Renal pelvis (tissue), 4 donors: Measurements from ENCODE around the gene KIAA0513. TPM values are rescaled to one million over a fixed set of nuclear protein-coding genes. Genes with fewer than 3 reads are reported as not detected.

Source experiments
- DNase-seq: peaks from one replicate; pipeline ENCODE4 v3.0.0-alpha.2; 2013
- polyA plus RNA-seq, 3 donors: library from polyadenylated mRNA; unstranded; fragments of 120-200 nt; gene quantifications; one replicate each; pipeline ENCODE4 v1.2.1, GENCODE V29; 2013; ENCODE audit not compliant: insufficient read length in 3 of 3

Gene KIAA0513
- polyA plus RNA-seq, 3 donors, result 4.8 to 5.2 (median 5.0) TPM

DNA sequence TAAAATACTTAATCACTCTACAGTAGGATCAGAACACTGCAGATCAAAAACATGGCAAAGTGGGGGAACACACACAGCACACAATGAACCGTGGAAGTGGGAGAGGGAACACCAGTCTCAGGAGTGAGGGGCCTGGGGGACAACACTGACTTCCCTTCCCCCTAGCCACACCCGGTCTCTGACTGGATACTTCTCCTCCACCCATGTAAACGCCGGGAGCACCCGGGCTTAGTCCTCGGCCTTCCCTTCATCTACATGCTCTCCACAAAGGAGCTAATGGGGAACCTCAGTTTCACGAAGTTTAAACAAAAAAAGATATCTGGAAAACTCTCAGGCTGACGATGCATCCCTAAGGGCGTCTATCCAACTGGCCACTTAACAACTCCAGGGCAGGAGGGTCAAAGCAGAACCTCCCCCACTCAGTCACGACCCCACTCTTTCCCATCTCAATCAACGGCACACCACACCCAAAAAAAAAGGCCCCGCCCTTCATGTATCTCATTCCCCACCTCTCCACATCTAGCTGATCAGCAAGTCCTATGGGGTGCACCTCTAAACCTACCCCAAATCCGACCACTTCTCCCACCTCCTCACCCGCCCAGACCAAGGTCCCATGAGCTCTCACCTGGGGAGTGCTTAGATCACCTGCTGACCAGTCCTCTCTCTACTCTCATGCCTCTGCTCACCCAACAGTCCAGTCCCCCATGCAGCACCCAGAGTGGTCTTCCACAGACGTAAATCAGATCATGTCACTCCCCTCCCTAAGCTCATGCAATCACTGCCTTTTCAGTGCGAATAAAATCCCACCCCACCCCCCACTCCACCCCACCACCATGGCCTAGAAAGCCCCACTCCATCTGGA is 23.6 kb upstream of the KIAA0513 start:
- no peak for DNase-seq

DNA sequence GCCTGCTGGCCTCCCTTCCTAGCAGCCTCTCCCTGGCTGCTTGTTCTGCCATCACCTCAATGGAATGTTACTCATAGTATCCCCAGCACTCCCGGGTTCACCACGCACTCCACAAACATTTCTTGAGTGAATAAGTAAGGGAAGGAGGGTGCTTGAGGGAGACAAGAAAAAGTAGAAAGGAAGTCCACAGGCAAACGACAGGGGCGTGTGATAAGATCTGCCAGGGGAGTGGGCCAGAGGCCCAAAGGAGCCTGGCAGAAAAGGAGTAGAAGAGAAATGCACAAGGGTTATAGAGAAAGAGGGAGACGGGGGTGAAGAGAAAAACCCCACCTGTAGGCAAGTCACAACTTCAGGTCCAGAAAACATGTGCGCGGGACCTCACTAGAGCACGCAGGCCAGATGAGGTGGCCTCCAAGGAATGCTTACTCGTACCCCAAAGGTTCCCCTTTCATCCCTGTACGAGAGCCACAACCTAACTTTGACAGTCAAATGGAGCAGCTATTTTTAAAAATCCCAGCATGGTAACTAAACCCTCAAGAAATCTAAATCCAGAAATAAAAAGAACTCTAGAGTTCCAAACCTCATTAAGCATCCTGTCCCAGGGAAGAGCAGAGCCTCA is 22.9 kb upstream of the KIAA0513 start:
- DNase-seq, result no peak

DNA sequence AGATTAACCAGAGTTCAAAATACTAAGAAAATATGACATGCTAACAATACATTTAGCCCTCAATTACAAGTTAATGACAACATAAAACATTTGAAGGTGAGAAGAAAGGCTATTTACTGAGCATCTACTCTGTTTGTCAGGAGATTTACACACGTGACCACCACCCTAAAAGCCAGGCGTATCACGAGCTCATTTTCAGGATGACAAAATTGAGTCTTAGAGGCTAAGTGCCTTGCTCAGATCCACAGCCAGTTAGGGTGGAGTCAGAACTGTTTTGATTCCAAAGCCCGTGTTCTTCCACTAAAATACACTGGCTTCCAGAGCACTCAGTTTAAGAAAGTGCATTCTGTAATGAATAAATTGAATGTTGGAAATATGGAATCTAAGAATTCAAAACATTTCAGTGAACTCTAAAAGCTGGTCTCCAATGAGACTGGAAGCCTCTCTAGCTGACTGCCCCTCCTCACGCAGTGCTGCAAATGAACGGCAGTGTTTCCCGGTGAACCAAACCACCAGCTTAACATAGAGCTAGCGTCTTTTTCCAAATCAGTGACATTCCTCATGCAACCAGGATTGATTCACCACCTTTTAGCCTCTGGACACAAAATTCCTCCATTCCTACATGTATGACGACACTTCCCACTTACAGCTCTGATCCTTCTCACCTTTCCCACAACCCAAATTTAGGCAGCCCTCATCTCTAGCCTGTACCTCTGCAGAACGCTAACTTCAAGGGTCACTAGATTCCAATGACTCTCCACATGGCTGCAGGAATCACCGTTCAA is 22.1 kb upstream of the KIAA0513 start:
- no peak for DNase-seq

DNA sequence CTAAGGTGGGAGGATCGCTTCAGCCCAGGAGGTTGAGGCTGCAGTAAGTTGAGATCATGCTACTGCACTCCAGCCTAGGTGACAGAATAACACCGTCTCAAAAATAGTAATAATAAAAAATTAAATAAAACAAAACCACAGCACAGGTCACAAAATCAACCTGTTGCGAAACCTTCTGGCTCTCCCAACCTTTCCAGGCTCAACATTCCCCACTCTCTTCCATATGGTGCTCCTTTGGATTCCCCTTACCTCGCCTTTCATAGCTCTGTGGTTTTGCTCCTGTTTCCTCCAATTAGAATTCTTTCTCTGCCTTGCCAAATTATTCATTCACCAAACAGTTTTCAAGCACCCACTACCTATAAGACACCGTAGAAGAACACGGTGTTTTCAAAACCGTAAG is 21.0 kb upstream of the KIAA0513 start:
- no peak for DNase-seq

DNA sequence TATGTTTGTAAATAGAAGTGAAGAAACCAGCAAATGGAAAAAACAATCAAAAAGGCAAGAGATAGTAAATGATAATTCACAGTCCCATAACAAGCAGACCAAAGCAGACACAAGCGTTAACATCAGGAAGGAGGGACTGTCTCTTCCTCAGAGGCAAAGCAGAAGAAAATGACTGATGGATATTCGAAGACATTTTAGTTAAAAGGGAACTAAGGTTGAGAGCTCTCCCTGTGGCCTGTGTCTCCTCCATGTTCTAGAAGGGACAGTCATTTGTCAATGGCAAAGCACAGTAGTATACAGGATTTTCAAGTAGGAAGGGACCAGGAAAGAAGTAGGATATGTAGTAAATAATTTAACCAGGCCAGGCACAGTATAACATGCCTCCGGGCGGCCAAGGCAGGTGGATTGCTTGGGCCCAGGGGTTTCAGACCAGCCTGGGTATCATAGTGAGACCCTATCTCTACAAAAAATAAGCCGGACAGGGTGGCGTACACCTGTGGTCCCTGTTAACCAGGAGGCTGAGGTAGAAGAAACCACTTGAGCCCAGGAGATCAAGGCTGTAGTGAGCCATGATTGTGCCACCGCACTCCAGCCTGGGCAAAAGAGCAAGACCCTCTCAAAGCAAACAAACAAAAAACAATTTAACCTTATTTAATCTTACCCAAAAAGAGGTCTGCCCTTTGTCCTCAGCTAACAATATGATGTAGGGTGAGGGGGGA is 19.9 kb upstream of the KIAA0513 start:
- DNase-seq, result no peak

DNA sequence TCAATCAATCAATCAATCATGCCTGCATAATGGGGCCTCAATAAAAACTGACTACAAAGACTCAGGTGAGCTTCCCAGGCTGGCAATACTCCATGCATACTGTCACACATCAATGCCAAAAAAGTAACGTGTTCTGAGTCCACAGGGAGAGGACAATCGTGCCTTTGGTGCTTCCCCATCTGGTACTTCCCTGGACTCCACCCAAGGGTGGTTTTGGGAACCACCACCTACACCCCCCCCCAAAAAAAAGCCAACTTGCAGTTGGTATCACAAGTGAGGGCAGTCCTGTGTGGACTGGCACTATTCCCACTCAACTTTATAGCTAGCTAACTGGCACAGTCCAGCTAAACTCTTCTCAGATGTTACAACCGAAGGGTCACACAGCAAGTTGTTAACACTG is 19.3 kb upstream of the KIAA0513 start:
- no peak for DNase-seq

DNA sequence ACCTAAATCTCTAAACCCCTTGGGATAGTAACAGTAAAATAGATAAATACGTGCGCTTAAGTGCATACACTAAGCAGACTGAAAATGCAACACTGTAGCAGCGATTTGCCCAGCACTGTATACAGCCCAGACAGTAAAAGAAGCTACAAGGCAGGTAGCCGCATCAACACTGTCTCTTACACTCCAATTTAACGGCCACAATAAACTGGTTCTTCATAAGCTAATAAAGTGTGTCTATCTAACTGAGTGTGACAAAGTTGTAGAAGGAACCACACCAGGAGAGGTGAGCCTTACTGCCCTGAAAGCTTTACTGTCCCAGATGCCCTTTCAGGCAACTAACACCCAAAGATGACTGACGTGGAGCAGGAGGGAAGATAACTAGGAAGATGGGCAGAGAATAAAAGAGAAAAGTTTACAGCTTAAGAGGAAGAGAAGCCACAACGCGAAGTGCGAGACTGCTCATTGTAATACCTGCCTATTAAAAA is 17.1 kb upstream of the KIAA0513 start:
- no peak for DNase-seq

DNA sequence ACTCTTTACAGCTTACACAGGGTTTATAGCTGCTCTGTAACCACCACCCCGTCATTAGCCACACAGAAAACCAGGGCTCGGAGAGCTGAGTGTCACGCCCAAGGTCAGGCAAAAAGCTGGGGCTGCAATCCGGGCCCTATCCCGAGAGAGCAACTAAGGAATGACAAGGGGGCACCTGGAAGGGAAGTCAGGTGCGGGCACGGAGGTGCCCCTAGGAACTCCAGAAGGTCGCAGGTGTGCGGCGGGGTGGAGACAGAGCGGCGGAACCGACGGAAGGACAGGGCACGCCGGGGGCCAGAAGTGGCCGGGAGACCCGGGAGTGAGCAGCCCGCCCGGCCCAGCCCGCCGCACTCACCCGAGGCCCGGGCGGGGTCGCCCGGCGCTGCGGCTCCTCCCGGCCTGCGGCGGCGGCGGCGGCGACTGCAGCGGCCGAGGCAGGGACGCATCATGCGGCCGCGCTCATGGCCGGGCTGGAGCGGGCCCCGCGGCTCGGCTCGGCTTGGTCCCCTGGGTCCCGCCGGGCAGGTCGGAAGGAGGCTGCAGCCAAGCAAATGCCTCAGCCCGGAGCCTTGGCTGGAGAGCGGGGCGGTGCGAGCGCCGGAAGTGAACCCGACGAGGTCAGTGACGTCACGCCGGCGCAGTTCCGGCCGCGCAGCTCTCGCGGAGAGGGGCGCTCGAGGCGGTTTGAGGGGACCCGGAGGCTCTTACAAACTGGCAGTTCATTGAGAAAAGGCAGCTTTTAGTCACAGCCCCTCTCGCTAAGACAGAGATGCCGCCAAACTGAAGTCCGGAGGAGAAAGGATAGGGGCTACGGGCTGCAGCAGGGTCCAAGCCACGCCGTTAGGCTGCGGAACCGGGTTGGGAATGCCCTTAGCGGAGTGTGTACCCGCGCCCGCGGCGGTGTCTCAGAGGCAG is 16.4 kb upstream of the KIAA0513 start, which contains the start of gene ZDHHC7:
ZDHHC7 (minus strand) TSS at position 605 of the 915 bp plus-strand sequence. CDS start 20,917 bp downstream, outside the sequence.
- DNase-seq, result peak; percentile 87

DNA sequence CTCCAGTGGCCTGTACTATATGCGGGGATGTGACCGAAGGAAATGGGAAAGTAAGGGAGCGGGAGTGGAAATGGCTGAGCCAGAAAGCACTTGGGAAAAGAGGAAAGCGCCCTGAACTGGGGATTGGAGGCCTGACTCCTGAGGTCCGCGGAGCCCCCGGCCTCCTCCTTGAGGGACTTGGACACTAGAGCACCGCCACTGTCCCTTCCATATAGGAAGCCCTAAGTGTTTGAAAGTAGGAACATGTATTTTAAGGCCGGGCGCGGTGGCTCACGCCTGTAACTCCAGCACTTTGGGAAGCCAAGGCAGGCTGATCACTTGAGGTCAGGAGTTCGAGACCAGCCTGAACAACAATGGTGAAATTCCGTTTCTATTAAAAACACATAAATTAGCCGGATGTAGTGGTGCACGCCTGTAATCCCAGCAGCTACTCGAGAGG is 15.7 kb upstream of the KIAA0513 start:
- DNase-seq, result no peak

DNA sequence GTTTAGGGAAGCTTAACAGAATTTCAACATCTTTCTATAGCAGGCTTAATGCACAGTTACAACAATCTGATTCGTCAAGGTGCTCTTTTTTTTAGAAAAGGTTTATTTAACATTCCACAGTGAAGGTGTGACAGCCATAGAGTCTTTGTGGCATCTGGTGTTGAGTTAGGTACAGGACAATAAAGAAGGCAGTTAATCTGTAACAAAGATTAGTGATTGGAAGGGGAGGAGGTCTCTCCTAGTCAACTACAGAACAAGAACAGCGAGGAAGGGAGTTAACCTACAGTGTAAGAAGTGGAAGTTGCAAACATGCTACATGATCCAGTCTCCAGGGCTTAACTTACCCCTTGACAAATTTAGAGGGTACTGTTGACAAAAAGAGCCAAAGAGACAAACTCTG is 13.3 kb upstream of the KIAA0513 start:
- peak; percentile 41 for DNase-seq

DNA sequence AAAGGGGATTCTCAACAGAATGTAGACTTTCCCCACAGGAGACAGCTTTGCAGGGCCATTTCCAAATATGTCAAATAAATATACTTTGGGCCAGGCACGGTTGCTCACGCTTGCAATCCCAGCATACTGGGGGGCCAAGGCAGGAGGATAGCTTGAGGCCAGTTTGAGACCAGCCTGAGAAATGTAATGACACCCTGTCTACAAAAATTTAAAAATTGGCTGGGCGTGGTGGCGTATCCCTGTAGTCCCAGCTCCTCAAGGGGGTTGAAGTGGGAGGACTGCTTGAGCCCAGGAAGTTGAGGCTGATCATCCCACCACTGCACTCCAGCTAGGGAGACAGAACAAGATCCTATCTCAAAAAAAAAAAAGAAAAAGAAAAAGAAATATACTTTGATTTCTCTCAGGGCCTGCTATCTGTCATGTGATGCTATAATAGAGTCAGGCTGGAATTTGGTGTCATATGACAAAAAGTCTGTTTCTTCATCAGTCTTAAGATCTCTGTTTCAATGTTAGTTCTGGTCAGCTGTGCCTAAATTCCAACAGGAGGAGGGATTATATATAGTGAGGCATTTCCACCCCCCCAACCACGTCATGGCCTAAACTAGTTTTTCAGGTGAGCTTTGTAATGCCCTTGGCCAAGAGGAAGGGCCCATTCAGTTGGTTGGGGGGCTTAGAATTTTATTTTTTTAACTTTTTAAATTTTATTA is 12.0 kb upstream of the KIAA0513 start:
- DNase-seq, result no peak

DNA sequence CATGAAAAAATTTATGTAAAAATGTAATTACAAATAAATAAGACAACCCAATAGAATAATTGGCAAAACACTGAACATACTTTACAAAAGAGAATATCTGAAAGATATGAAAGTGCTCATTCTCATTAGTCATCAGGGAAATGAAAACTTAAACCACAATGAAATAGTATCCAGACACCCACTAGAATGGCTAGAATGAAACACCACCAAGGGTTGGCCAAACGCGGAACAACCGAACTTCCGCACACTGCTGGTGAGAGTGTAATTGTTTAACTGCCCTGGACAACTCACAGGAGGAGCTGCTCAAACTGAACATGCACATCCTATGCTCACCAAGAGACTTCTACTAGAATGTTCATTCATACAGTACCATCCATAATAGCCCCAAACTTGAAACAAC is 10.4 kb upstream of the KIAA0513 start:
- DNase-seq, result no peak

DNA sequence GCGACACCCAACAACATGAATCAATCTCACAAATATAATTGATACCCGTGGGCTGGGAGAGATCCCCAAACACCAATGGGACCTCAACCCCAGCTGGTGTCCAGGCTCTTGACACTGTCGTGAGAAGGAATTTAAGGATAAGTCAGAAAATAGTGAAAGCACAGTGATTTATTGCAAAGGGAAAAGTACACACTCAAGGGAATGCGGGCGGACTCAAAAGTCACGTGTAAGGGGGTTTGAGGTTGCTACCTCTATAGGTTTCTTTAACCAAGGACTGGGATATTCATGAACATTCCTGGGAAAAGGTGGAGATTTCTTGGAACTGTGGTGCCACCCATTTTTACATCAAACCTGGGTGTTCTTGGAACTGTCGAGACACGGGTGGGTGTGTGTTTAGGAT is 10.0 kb upstream of the KIAA0513 start:
- no peak for DNase-seq

DNA sequence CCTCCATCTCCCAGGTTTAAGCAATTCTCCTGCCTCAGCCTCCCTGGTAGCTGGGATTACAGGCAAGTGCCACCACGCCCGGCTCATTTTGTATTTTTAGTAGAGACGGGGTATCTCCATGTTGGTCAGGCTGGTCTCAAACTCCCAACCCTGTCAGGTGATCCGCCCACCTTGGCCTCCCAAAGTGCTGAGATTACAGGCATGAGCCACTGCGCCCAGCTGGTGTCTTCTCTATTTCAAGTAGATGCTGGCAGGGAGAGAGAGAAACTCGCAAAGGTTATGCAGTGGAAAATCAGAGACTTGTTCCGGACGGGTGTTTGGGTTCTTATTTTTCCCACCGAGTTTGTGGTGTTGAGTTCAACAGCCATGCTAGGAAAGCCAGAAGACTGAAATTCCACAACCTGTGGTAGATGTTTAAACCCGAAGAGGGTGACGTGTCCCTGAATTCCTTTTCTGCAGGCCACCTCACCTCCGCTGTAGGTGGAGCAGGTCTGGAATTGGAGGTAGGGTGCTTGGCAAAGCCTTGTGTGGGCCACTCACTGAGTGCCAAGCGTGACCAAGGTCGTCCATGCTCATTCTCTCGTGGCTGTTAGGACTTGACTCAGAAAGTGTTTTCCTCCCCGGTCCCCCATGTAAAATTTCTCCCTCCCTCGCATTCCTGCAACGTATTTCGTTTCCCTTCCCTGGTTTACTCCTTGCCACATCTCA is 8.9 kb upstream of the KIAA0513 start:
- peak; percentile 31 for DNase-seq

DNA sequence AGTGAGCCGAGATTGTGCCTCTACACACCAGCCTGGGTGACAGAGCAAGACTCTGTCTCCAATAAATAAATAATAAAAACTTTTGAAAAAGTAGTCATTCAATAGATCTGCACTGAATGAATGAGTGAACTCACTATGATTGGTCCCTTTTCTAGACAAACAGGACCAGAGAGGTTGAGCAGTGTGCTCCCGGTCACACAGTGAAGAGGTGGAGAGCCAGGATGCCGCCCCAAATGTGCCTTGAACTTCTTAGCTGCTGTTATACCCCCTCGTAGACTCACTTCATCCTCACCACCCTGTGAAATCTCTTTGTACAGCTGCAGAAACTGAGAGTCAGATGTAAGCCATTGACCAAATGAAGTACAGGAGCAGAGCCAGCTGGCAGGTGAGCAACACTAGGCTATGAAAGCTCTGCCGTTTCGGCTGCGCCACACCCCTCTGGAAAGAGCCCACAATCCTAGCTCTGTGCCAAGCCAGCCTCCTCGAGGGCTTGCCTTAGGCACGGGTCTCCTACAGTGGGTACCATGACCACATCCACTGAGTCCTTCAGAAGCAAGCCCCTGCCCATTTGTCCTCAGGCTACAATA is 7.8 kb upstream of the KIAA0513 start:
- DNase-seq, result no peak

DNA sequence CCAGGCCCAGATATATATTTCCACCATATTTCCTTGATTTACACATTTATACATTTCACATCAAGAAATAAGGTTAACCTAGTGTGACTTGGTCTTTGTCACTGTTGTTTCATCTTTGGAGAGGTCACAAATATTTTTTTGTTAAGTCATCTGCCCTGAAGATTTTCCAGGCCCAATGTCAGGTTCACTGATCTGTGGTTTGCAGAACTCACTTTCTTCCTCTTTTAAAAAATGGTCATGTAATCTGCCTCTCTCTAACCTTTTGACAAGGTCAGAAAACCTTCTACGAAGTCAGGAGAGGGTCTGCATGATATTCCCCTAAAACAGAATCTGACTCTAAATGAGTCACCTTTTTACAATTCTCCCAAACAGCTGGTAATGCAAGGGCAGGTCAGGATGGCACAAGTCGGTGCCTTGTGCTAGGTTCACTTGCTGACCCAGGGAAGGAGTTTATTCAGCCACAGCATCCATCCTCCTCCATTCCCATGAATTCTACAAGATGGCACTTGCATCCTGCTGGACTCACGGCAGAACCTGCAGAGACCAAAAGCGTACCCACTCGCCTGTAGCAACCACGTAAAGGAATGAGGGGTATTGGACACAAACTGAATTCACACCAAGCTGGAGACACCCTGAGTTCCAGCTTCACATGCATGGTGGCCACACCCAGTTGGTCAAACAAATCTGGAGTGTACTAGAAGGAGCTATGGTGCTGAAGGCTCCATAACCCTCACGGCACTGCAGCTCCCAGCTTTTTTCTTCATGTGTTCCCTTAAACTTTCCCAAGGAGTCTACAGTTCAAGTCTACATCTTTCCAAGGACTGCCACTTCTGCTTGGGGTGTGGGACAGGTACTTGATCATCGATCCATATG is 1.6 kb upstream of the KIAA0513 start:
- no peak for DNase-seq

DNA sequence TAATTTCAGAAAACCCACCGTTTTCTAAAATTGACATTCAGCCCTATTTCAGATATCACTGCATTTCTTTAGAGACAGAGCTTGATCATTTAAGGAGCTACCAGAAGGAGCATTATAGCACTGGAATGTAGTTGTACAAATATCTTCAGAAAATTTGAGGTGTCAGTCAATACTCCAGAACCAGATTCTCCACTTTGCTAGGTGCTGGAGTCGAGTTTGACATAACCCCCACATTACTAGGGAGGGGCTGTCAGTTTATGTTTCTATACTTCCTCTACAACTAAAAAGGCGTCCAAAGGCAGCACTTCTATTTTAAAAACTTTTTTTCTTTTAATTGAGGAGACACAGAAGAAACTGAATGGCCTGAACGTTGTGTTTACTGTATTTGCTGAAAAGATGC is 892 bp upstream of the KIAA0513 start:
- DNase-seq, result no peak
